ENCODE results near the gene KNCN. TPM values are rescaled to one million over a fixed set of nuclear protein-coding genes. Genes with fewer than 3 reads are reported as not detected.

The KNCN gene
- total RNA-seq, 2 donors from 2014 or later, result not detected

- no peak for DNase-seq (ENCODE audit: low spot score)
- H3K4me1 ChIP-seq, result peaks cover 0 to 11% of the 10 kb centered on the region in 2 donors
- H3K4me3 ChIP-seq, result no peak overlapping the region
- peaks cover 0 to 6% of the 10 kb centered on the region in 2 donors for H3K27me3 ChIP-seq
- H3K9me3 ChIP-seq, result no peaks in the 10 kb centered on the region
- TF ChIP-seq CTCF (IDR thresholded peaks at IDR 0.05), result no peak
- no peaks in the 10 kb centered on the region for H3K36me3 ChIP-seq
- no peak overlapping the region for H3K27ac ChIP-seq
Measured at GRCh38 chr1:46545784-46546183, 5.7 kb downstream of the KNCN start.

GRCh38 chr1:46544561-46545240, 6.7 kb downstream of the KNCN start:
- peaks cover 0 to 11% of the 10 kb centered on the region in 2 donors for H3K4me1 ChIP-seq
- no peaks in the 10 kb centered on the region for H3K36me3 ChIP-seq
- H3K27ac ChIP-seq, result no peak overlapping the region
- no peaks in the 10 kb centered on the region for H3K9me3 ChIP-seq
- peaks cover 0 to 6% of the 10 kb centered on the region in 2 donors for H3K27me3 ChIP-seq
- no peak for TF ChIP-seq CTCF (IDR thresholded peaks at IDR 0.05)
- H3K4me3 ChIP-seq, result no peak overlapping the region
- DNase-seq (ENCODE audit: low spot score), result no peak

GRCh38 chr1:46543761-46544560, 7.5 kb downstream of the KNCN start:
- H3K4me1 ChIP-seq, result peaks cover 0 to 11% of the 10 kb centered on the region in 2 donors
- no peak for DNase-seq (ENCODE audit: low spot score)
- H3K27me3 ChIP-seq, result peaks cover 0 to 6% of the 10 kb centered on the region in 2 donors

GRCh38 chr1:46543382-46543760, 8.1 kb downstream of the KNCN start:
- no peaks in the 10 kb centered on the region for H3K9me3 ChIP-seq
- no peaks in the 10 kb centered on the region for H3K36me3 ChIP-seq
- no peak overlapping the region for H3K27ac ChIP-seq
- peaks cover 0 to 6% of the 10 kb centered on the region in 2 donors for H3K27me3 ChIP-seq
- H3K4me3 ChIP-seq, result no peak overlapping the region
- no peak for DNase-seq (ENCODE audit: low spot score)
- peaks cover 0 to 11% of the 10 kb centered on the region in 2 donors for H3K4me1 ChIP-seq
- TF ChIP-seq CTCF (IDR thresholded peaks at IDR 0.05), result no peak

More at GRCh38 chr1:46543761-46544560, 7.5 kb downstream of the KNCN start:
- Histone ChIP-seq H3K27ac (no peak overlapping the region), H3K4me3 (peak overlapping the region in 1 of 2 donors; percentile 32), H3K36me3 (no peaks in the 10 kb centered on the region), H3K9me3 (no peaks in the 10 kb centered on the region)
- no peak for TF ChIP-seq CTCF (IDR thresholded peaks at IDR 0.05)

GRCh38 chr1:46539972-46540371, 11.5 kb downstream of the KNCN start:
- H3K36me3 ChIP-seq, result no peaks in the 10 kb centered on the region
- no peak for TF ChIP-seq CTCF (IDR thresholded peaks at IDR 0.05)
- no peak for DNase-seq (ENCODE audit: low spot score)
- H3K27ac ChIP-seq, result no peak overlapping the region
- no peak overlapping the region for H3K4me3 ChIP-seq
- peaks cover 0 to 6% of the 10 kb centered on the region in 2 donors for H3K27me3 ChIP-seq
- no peaks in the 10 kb centered on the region for H3K9me3 ChIP-seq
- H3K4me1 ChIP-seq, result peaks cover 0 to 11% of the 10 kb centered on the region in 2 donors

Data from right atrium auricular region (tissue), 2 donors.